22Rv1 (cell line): ENCODE data around the gene DCUN1D3.

Experiments
- CTCF ChIP-seq: fragments of 450-650 bp; IDR thresholded peaks from 2 replicates; pipeline ENCODE4 v1.5.1; 2017; ENCODE audit warnings: mild to moderate bottlenecking
- ZFX ChIP-seq: fragments of 450-650 bp; IDR thresholded peaks from 2 replicates; pipeline ENCODE4 v1.6.1; 2017; ENCODE audit warnings: antibody characterized with exemption, borderline replicate concordance

DNA sequence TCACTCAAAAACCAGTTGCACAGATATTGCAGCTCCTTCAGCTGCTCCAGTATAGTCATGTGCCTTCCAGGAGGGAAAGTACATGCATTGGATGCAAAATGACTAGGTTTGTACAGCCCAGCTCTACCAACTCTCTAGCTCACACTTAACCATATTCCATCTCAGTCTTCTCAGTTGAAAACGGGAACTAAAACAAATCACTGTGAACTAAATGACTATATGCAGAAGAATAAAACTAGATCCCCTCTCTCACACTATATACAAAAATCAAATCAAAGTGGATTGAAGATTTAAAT, 24.9 kb downstream of the DCUN1D3 start:
- no peak for TF ChIP-seq CTCF
- TF ChIP-seq ZFX = no peak
